BE2C (cell line): ENCODE data around the gene BIK.
"Not testable (repeated sequence)": the region's sequence is repeated elsewhere in the genome, so short reads cannot be mapped to it uniquely, and the experiment has no call there.

ENCODE experiments used
- DNase-seq: peaks from one replicate; pipeline ENCODE4 v3.0.0-alpha.2; 2020
- H3K27me3 ChIP-seq: fragments of 250-450 bp; sonication (Bioruptor Pico); 2 replicates; pipeline ENCODE4 v1.5.1; 2020; ENCODE audit warnings: mild to moderate bottlenecking
- H3K36me3 ChIP-seq: fragments of 250-450 bp; sonication (Bioruptor Pico); 2 replicates; pipeline ENCODE4 v1.5.1; 2020; ENCODE audit warnings: mild to moderate bottlenecking
- H3K4me1 ChIP-seq: fragments of 250-450 bp; sonication (Bioruptor Pico); 2 replicates; pipeline ENCODE4 v1.5.1; 2020
- H3K4me3 ChIP-seq: 2 replicates; pipeline ENCODE4 v1.5.1; 2011; ENCODE audit warnings: low read depth, low read length
- H3K9me3 ChIP-seq: fragments of 250-450 bp; sonication (Bioruptor Pico); 2 replicates; pipeline ENCODE4 v1.5.1; 2020
- TF ChIP-seq, protein P1 (sequence below): IDR thresholded peaks from 2 replicates; pipeline ENCODE4 v1.5.1; 2012; ENCODE audit warnings: mild to moderate bottlenecking, low read depth, low read length

Gene BIK

DNA sequence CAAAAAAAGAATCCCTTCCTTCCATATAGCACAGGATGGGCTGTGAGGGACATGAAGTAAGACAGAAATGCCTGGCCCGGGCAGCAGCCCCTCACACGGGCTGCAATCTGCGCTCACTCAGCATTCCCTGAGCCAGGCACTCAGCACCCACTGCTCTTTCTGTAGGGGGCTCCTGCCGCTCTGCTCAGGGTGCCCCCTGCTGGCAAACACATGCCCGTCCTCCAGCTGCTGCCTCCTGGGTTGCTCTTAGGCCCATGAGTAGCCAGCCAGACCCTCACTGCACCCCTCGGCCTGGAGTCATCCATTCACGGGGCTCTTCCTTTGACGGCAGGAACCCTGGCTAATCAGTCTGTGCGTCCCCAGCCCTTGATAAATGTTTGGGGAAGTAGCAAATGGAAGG, 25.7 kb downstream of the BIK start:
- H3K4me1 ChIP-seq: no peaks in the 10 kb centered on the region
- peaks cover 84% of the 10 kb centered on the region for H3K36me3 ChIP-seq
- DNase-seq: peak; percentile 75
- H3K9me3 ChIP-seq: no peaks in the 10 kb centered on the region
- H3K4me3 ChIP-seq: no peak overlapping the region
- no peaks in the 10 kb centered on the region for H3K27me3 ChIP-seq
- TF ChIP-seq, protein P1, sequence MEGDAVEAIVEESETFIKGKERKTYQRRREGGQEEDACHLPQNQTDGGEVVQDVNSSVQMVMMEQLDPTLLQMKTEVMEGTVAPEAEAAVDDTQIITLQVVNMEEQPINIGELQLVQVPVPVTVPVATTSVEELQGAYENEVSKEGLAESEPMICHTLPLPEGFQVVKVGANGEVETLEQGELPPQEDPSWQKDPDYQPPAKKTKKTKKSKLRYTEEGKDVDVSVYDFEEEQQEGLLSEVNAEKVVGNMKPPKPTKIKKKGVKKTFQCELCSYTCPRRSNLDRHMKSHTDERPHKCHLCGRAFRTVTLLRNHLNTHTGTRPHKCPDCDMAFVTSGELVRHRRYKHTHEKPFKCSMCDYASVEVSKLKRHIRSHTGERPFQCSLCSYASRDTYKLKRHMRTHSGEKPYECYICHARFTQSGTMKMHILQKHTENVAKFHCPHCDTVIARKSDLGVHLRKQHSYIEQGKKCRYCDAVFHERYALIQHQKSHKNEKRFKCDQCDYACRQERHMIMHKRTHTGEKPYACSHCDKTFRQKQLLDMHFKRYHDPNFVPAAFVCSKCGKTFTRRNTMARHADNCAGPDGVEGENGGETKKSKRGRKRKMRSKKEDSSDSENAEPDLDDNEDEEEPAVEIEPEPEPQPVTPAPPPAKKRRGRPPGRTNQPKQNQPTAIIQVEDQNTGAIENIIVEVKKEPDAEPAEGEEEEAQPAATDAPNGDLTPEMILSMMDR: peak; percentile 83

GRCh38 chr22:43136801-43137200, 26.3 kb downstream of the BIK start:
- TF ChIP-seq, protein P1: no peak
- peaks cover 80% of the 10 kb centered on the region for H3K36me3 ChIP-seq

DNA sequence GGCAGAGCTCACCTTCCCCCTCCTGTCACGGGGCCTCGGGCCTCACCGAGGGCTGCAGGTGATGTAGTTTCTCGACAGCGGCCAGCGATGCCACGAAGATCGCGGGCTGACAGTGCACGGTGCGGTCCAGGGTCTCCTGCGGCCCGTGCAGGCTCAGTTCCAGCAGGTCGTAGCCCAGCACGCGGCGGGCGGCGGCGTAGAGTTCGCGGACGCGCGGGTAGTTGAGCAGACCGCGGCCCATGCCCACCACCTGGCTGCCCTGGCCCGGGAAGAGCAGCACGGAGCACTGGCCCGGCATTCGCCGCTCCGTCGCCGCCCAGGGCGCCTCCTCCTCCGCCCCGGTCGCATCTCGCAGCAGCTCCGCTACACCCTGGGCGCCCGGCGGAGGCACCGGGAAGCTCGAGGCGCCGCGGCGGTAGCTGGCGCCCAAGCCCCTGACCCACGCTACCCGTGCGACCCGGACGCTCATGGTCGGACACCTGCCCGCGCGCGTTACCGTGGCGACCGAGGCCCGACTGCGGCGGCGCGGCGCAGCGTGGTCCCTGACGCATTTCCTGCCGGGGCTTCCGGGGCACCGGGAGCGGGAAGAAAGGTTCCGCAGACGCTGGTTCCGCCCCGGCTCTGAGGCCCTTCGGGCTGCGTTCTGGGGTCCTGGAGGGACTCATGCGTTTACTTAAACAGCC, 32.5 kb downstream of the BIK start, which contains the start of gene MCAT:
Gene MCAT, minus strand, starts transcription at position 519 of the 683 bp plus-strand sequence. Its CDS starts 50 bp downstream, at position 469.
- TF ChIP-seq, protein P1: no peak
- Histone ChIP-seq H3K27me3 (no peaks in the 10 kb centered on the region), H3K4me1 (no peaks in the 10 kb centered on the region), H3K36me3 (peaks cover 26% of the 10 kb centered on the region), H3K4me3 (peak within 1 kb of the TSS; percentile 90), H3K9me3 (no peaks in the 10 kb centered on the region)
- peak; percentile 90 for DNase-seq

More at GRCh38 chr22:43136801-43137200, 26.3 kb downstream of the BIK start:
- H3K9me3 ChIP-seq: no peaks in the 10 kb centered on the region
- DNase-seq: no peak
- no peak overlapping the region for H3K4me3 ChIP-seq
- H3K27me3 ChIP-seq: no peaks in the 10 kb centered on the region
- no peaks in the 10 kb centered on the region for H3K4me1 ChIP-seq

GRCh38 chr22:43144949-43145348, 34.4 kb downstream of the BIK start:
- no peak overlapping the region for H3K4me3 ChIP-seq

GRCh38 chr22:43145371-43145770, 34.8 kb downstream of the BIK start:
- H3K4me1 ChIP-seq, DNase-seq, H3K27me3 ChIP-seq, H3K9me3 ChIP-seq, H3K4me3 ChIP-seq, H3K36me3 ChIP-seq: not testable (repeated sequence)

More at GRCh38 chr22:43144949-43145348, 34.4 kb downstream of the BIK start:
- Histone ChIP-seq H3K27me3 (no peaks in the 10 kb centered on the region), H3K9me3 (no peaks in the 10 kb centered on the region), H3K4me1 (no peaks in the 10 kb centered on the region), H3K36me3 (peaks cover 13% of the 10 kb centered on the region)
- DNase-seq: no peak
- TF ChIP-seq, protein P1: no peak

DNA sequence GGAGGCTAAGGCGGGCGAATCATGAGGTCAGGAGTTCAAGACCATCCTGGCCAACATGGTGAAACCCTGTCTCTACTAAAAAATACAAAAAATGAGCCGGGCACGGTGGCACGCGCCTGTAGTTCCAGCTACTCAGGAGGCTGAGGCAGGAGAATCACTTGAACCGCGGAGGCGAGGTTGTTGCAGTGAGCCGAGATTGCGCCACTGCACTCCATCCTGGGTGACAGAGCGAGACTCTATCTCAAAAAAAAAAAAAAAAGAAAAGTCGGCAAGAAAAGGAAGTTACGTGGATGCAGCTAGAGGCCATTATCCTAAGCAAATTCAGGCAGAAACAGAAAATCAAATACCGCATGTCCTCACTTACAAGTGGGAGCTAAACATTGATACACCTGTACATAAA, 35.8 kb downstream of the BIK start:
- not testable (repeated sequence) for H3K4me1 ChIP-seq, H3K4me3 ChIP-seq, H3K27me3 ChIP-seq, DNase-seq, H3K36me3 ChIP-seq, H3K9me3 ChIP-seq

- DNase-seq: no peak
- no peak overlapping the region for H3K4me3 ChIP-seq
Observed at GRCh38 chr22:43147821-43148220, 37.3 kb downstream of the BIK start.

More at GRCh38 chr22:43147821-43148220, 37.3 kb downstream of the BIK start:
- Histone ChIP-seq H3K36me3 (no peaks in the 10 kb centered on the region), H3K27me3 (no peaks in the 10 kb centered on the region; the same call in 1 of the 2 replicates), H3K9me3 (no peaks in the 10 kb centered on the region), H3K4me1 (no peaks in the 10 kb centered on the region; the same call in 1 of the 2 replicates)
- TF ChIP-seq, protein P1: no peak
